HEK293 (cell line): Measurements from ENCODE around the gene SLC22A4.

Experiments
- ATF2 ChIP-seq: fragments of 450-650 bp; formaldehyde crosslinking; IDR thresholded peaks from 2 replicates; pipeline ENCODE4 v1.5.1; 2016; ENCODE audit warnings: missing biosample characterization, missing genetic modification characterization, low read depth
- FEZF1 ChIP-seq: fragments of 450-650 bp; formaldehyde crosslinking; IDR thresholded peaks from 2 replicates; pipeline ENCODE4 v1.5.1; 2016; ENCODE audit warnings: missing biosample characterization, missing genetic modification characterization
- REST ChIP-seq: fragments of 450-650 bp; formaldehyde crosslinking; IDR thresholded peaks from 2 replicates; pipeline ENCODE4 v1.5.1; 2016; ENCODE audit warnings: missing biosample characterization, missing genetic modification characterization
- TSHZ1 ChIP-seq: fragments of 450-650 bp; formaldehyde crosslinking; IDR thresholded peaks from 2 replicates; pipeline ENCODE4 v1.5.1; 2016; ENCODE audit warnings: missing biosample characterization, missing genetic modification characterization, borderline replicate concordance
- ZBTB1 ChIP-seq: fragments of 450-650 bp; formaldehyde crosslinking; IDR thresholded peaks from 2 replicates; pipeline ENCODE4 v1.5.1; 2016; ENCODE audit warnings: missing biosample characterization, missing genetic modification characterization
- ZNF114 ChIP-seq: fragments of 450-650 bp; formaldehyde crosslinking; IDR thresholded peaks from 2 replicates; pipeline ENCODE4 v1.5.0; 2017; ENCODE audit warnings: missing biosample characterization, missing genetic modification characterization
- ZNF16 ChIP-seq: fragments of 450-650 bp; formaldehyde crosslinking; IDR thresholded peaks from 2 replicates; pipeline ENCODE4 v1.5.1; 2016; ENCODE audit warnings: low read depth, missing biosample characterization, missing genetic modification characterization
- ZNF274 ChIP-seq, 2 experiments: fragments of 200-500 bp in 1 of 2; fragments of 450-650 bp in 1 of 2; sonication (Bioruptor generic) in 1 of 2; formaldehyde crosslinking in 1 of 2; IDR thresholded peaks; 2 replicates each; pipeline versions ENCODE4 v1.5.1 to v1.6.1; 2014 to 2016; ENCODE audit warnings: borderline replicate concordance in 1 of 2, inconsistent platforms in 1 of 2, low read length in 1 of 2, missing biosample characterization in 1 of 2, missing genetic modification characterization in 1 of 2
- ZNF391 ChIP-seq: fragments of 450-650 bp; formaldehyde crosslinking; IDR thresholded peaks from 2 replicates; pipeline ENCODE4 v1.5.1; 2016; ENCODE audit warnings: low read depth, missing biosample characterization, missing genetic modification characterization, borderline replicate concordance
- ZNF629 ChIP-seq: fragments of 450-650 bp; formaldehyde crosslinking; IDR thresholded peaks from 2 replicates; pipeline ENCODE4 v1.5.1; 2017; ENCODE audit warnings: missing biosample characterization, missing genetic modification characterization
- ZNF776 ChIP-seq: fragments of 450-650 bp; formaldehyde crosslinking; IDR thresholded peaks from 2 replicates; pipeline ENCODE4 v1.5.0; 2017; ENCODE audit warnings: missing biosample characterization, missing genetic modification characterization, borderline replicate concordance
- ZSCAN5A ChIP-seq: fragments of 450-650 bp; formaldehyde crosslinking; IDR thresholded peaks from 2 replicates; pipeline ENCODE4 v1.5.1; 2016; ENCODE audit warnings: missing biosample characterization, missing genetic modification characterization
- TF ChIP-seq, protein P1 (sequence below): fragments of 450-650 bp; formaldehyde crosslinking; IDR thresholded peaks from 2 replicates; pipeline ENCODE4 v1.5.1; 2016; ENCODE audit warnings: missing biosample characterization, missing genetic modification characterization
- TF ChIP-seq, protein P2 (sequence below): fragments of 450-650 bp; formaldehyde crosslinking; IDR thresholded peaks from 2 replicates; pipeline ENCODE4 v1.5.1; 2017; ENCODE audit warnings: missing biosample characterization, missing genetic modification characterization

DNA sequence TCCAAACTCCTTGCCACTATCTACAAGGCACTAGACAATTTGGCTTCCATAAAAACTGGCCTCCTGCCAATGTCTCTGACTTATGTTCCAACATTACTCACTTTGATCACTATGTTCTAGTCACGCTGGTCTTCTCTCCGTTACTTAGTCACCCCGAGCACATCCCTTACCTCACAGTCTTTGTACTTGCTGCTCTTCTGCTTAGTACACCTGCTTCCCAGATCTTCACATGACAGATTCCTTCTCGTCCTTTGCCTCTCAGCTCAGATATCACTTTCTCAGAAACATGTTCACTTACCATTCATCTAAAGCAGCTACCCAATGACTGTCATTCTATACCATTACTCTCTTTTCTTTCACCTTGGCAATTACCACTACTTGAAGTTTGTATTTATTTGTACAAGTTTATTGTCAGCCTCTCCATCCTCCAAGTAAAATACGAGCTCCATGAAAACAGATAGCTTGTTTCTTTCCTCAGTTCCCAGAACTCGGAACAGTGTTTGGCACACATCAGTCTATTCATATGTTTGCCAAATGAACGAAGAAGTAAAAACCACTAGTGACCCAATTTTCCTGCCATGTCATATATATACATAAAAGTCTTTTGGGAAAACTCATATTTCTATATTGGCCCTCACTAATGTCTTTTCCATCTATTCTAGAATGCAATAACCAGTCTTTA, 69.4 kb downstream of the SLC22A4 start:
- TF ChIP-seq, protein P1, sequence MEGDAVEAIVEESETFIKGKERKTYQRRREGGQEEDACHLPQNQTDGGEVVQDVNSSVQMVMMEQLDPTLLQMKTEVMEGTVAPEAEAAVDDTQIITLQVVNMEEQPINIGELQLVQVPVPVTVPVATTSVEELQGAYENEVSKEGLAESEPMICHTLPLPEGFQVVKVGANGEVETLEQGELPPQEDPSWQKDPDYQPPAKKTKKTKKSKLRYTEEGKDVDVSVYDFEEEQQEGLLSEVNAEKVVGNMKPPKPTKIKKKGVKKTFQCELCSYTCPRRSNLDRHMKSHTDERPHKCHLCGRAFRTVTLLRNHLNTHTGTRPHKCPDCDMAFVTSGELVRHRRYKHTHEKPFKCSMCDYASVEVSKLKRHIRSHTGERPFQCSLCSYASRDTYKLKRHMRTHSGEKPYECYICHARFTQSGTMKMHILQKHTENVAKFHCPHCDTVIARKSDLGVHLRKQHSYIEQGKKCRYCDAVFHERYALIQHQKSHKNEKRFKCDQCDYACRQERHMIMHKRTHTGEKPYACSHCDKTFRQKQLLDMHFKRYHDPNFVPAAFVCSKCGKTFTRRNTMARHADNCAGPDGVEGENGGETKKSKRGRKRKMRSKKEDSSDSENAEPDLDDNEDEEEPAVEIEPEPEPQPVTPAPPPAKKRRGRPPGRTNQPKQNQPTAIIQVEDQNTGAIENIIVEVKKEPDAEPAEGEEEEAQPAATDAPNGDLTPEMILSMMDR (tag by site-specific recombination), result no peak
- no peak for TF ChIP-seq ZNF114 (tag by site-specific recombination)
- TF ChIP-seq, protein P2, sequence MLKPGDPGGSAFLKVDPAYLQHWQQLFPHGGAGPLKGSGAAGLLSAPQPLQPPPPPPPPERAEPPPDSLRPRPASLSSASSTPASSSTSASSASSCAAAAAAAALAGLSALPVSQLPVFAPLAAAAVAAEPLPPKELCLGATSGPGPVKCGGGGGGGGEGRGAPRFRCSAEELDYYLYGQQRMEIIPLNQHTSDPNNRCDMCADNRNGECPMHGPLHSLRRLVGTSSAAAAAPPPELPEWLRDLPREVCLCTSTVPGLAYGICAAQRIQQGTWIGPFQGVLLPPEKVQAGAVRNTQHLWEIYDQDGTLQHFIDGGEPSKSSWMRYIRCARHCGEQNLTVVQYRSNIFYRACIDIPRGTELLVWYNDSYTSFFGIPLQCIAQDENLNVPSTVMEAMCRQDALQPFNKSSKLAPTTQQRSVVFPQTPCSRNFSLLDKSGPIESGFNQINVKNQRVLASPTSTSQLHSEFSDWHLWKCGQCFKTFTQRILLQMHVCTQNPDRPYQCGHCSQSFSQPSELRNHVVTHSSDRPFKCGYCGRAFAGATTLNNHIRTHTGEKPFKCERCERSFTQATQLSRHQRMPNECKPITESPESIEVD (tag by site-specific recombination), result no peak
- TF ChIP-seq FEZF1 (tag by site-specific recombination), result peak; percentile 44; the same call in 1 of the 2 replicates
- no peak for TF ChIP-seq REST (tag by site-specific recombination)
- peak; percentile 73 for TF ChIP-seq ZNF629 (tag by site-specific recombination)
- no peak for TF ChIP-seq ZBTB1 (tag by site-specific recombination)
- TF ChIP-seq ATF2 (tag by site-specific recombination), result no peak
- no peak for TF ChIP-seq ZNF776 (tag by site-specific recombination)
- no peak for TF ChIP-seq ZNF16 (tag by site-specific recombination)
- peak; percentile 64; the same call in 1 of the 2 replicates for TF ChIP-seq TSHZ1
- TF ChIP-seq ZSCAN5A, result no peak
- no peak for TF ChIP-seq ZNF274 (IDR thresholded peaks at IDR 0.05; ENCODE audit: low read length)
- TF ChIP-seq ZNF274 (tag by site-specific recombination; IDR thresholded peaks at IDR 0.05; ENCODE audit: borderline replicate concordance), result no peak
- TF ChIP-seq ZNF391 (tag by site-specific recombination), result no peak
